SKM-1 treated with dmso at 0.1 percent for 144 hours (cell line): ENCODE measurements around the gene CCDC149.

Experiments
- DNase-seq: peaks from one replicate; lab custom pipeline; 2025; ENCODE audit not compliant: unreplicated experiment; lab: John Stamatoyannopoulos, UW

Gene CCDC149

GRCh38 chr4:24881508-24882196 lies 31.2 kb downstream of the CCDC149 start:
- peak; percentile 12 for DNase-seq

GRCh38 chr4:24880186-24880585 lies 32.7 kb downstream of the CCDC149 start:
- DNase-seq, result no peak

- no peak for DNase-seq
Observed at GRCh38 chr4:24878636-24879016, 34.2 kb downstream of the CCDC149 start.

- DNase-seq, result no peak
Observed at GRCh38 chr4:24877868-24878635, 34.8 kb downstream of the CCDC149 start.

GRCh38 chr4:24876431-24876830 lies 36.4 kb downstream of the CCDC149 start:
- no peak for DNase-seq

GRCh38 chr4:24872720-24873119 lies 40.1 kb downstream of the CCDC149 start:
- DNase-seq, result no peak

- DNase-seq, result no peak
Observed at GRCh38 chr4:24871210-24871609, 41.6 kb downstream of the CCDC149 start.

- DNase-seq, result no peak
Observed at GRCh38 chr4:24867766-24868296, 45.0 kb downstream of the CCDC149 start.

GRCh38 chr4:24867251-24867650 lies 45.6 kb downstream of the CCDC149 start:
- no peak for DNase-seq

- no peak for DNase-seq
Observed at GRCh38 chr4:24865401-24865800, 47.4 kb downstream of the CCDC149 start.

- no peak for DNase-seq
Observed at GRCh38 chr4:24863799-24864198, 49.0 kb downstream of the CCDC149 start.

GRCh38 chr4:24862073-24862751 lies 50.6 kb downstream of the CCDC149 start:
- no peak for DNase-seq

- DNase-seq, result no peak
Observed at GRCh38 chr4:24858550-24858949, 54.3 kb downstream of the CCDC149 start.

GRCh38 chr4:24858026-24858425 lies 54.8 kb downstream of the CCDC149 start:
- DNase-seq, result no peak

- DNase-seq, result no peak
Observed at GRCh38 chr4:24856586-24856985, 56.3 kb downstream of the CCDC149 start.

GRCh38 chr4:24855741-24856140 lies 57.1 kb downstream of the CCDC149 start:
- no peak for DNase-seq

- DNase-seq, result no peak
Observed at GRCh38 chr4:24853142-24853541, 59.7 kb downstream of the CCDC149 start.

- DNase-seq, result no peak
Observed at GRCh38 chr4:24850674-24851073, 62.2 kb downstream of the CCDC149 start.

GRCh38 chr4:24849756-24850155 lies 63.1 kb downstream of the CCDC149 start:
- DNase-seq, result no peak

- no peak for DNase-seq
Observed at GRCh38 chr4:24849351-24849750, 63.5 kb downstream of the CCDC149 start.

- no peak for DNase-seq
Observed at GRCh38 chr4:24846716-24847115, 66.1 kb downstream of the CCDC149 start.

GRCh38 chr4:24845902-24846301 lies 66.9 kb downstream of the CCDC149 start:
- no peak for DNase-seq
